ENCODE data around the gene TNS4.

- TF ChIP-seq CTCF (IDR thresholded peaks at IDR 0.05) (no peak), POLR2A (IDR thresholded peaks at IDR 0.05) (no peak), EP300 (IDR thresholded peaks at IDR 0.05) (no peak)
These were observed 70.9 kb downstream of the TNS4 start for GRCh38 chr17:40430272-40431230.

All from tibial nerve (tissue), 4 donors.